Lower leg skin (tissue), 4 donors: Measurements from ENCODE around the gene SNX33. TPM values are rescaled to one million over a fixed set of nuclear protein-coding genes. Genes with fewer than 3 reads are reported as not detected.
"Not testable (repeated sequence)": the region's sequence is repeated elsewhere in the genome, so short reads cannot be mapped to it uniquely, and the experiment has no call there.

ENCODE experiments used
- DNase-seq, 2 donors: peaks; one replicate each; pipeline ENCODE4 v3.0.0-alpha.2; 2019; ENCODE audit warnings: low spot score in 2 of 2
- H3K4me3 ChIP-seq: fragments of 200-600 bp; sonication (generic); 2 replicates; pipeline ENCODE4 v1.5.1; 2017; ENCODE audit warnings: mild to moderate bottlenecking, low read depth; ENCODE audit not compliant: poor library complexity, severe bottlenecking
- CTCF ChIP-seq, 3 donors: fragments of 450-650 bp; IDR thresholded peaks; one replicate each; pipeline ENCODE4 v1.5.1; 2016; ENCODE audit warnings: antibody characterized with exemption in 3 of 3, mild to moderate bottlenecking in 3 of 3, moderate library complexity in 2 of 3
- POLR2A ChIP-seq, 2 donors: fragments of 450-650 bp; IDR thresholded peaks; one replicate each; pipeline ENCODE4 v1.6.1; 2016 to 2017; ENCODE audit warnings: antibody characterized with exemption in 2 of 2, mild to moderate bottlenecking in 1 of 2, moderate library complexity in 1 of 2
- WGBS, 2 donors: methylation state at CpG; one replicate each; pipeline ENCODE4 v1.1.5; 2018; 5-methylcytosine and 5-hydroxymethylcytosine counted together
- intact Hi-C: fragments of 100-400 bp; cut with DNase I; formaldehyde crosslinking; loops from one replicate; pipeline ENCODE4 v1.15.0; 2023; ENCODE audit warnings: low total_unique reads
- total RNA-seq, 4 donors: library from RNA; depleted of rRNA; stranded (reverse); fragments of >200 nt; gene quantifications; one replicate each; pipeline ENCODE4 v1.1.0, GENCODE V29; 2016

SNX33 gene
- total RNA-seq, 4 donors from 2014 or later: 24.8 to 40.5 (median 35.5) TPM

- intact Hi-C loops: no loop called here
- TF ChIP-seq POLR2A (IDR thresholded peaks at IDR 0.05) (no peak), CTCF (IDR thresholded peaks at IDR 0.05) (no peak)
- H3K4me3 ChIP-seq: no peak overlapping the region
- DNase-seq: no peak
These were observed 15.8 kb upstream of the SNX33 start for GRCh38 chr15:75631935-75632334.

GRCh38 chr15:75633922-75634321, 13.8 kb upstream of the SNX33 start:
- intact Hi-C loops, DNase-seq, H3K4me3 ChIP-seq: not testable (repeated sequence)
- 90 to 91% methylated on average over 7 of the region's 7 CpGs for WGBS, 2 donors

- DNase-seq: no peak
- WGBS, 2 donors: 66 to 68% methylated on average over 6 of the region's 6 CpGs
- intact Hi-C loops: no loop called here
- no peak for TF ChIP-seq POLR2A (IDR thresholded peaks at IDR 0.05)
- TF ChIP-seq CTCF (IDR thresholded peaks at IDR 0.05): no peak
- no peak overlapping the region for H3K4me3 ChIP-seq
These were observed 11.7 kb upstream of the SNX33 start for GRCh38 chr15:75636026-75636425.

GRCh38 chr15:75637245-75638009, 10.3 kb upstream of the SNX33 start:
- TF ChIP-seq POLR2A (IDR thresholded peaks at IDR 0.05) (no peak), CTCF (IDR thresholded peaks at IDR 0.05) (no peak)
- H3K4me3 ChIP-seq: no peak overlapping the region
- DNase-seq: no peak
- intact Hi-C loops: no loop called here
- 66 to 77% methylated on average over 4 of the region's 4 CpGs for WGBS, 2 donors

- WGBS, 2 donors: 0 to 1% methylated on average over 16 of the region's 16 CpGs
These were observed 8.5 kb upstream of the SNX33 start for GRCh38 chr15:75639191-75639708.

More at GRCh38 chr15:75639191-75639708, 8.5 kb upstream of the SNX33 start:
- H3K4me3 ChIP-seq: peak overlapping the region; percentile 84
- intact Hi-C loops: no loop called here
- no peak for TF ChIP-seq CTCF (IDR thresholded peaks at IDR 0.05)
- no peak for TF ChIP-seq POLR2A (IDR thresholded peaks at IDR 0.05)
- no peak for DNase-seq
